Measurements from ENCODE around the gene SLC6A11.

SLC6A11 gene

GRCh38 chr3:10928407-10928960 lies 112.5 kb downstream of the SLC6A11 start:
- no peak for DNase-seq (ENCODE audit: low read depth in 1 of 2, low spot score in 1 of 2)

GRCh38 chr3:10928961-10929471 lies 113.0 kb downstream of the SLC6A11 start:
- no peak for DNase-seq (ENCODE audit: low read depth in 1 of 2, low spot score in 1 of 2)

GRCh38 chr3:10929978-10930665 lies 114.1 kb downstream of the SLC6A11 start:
- DNase-seq (ENCODE audit: low read depth in 1 of 2, low spot score in 1 of 2), result no peak

DNA sequence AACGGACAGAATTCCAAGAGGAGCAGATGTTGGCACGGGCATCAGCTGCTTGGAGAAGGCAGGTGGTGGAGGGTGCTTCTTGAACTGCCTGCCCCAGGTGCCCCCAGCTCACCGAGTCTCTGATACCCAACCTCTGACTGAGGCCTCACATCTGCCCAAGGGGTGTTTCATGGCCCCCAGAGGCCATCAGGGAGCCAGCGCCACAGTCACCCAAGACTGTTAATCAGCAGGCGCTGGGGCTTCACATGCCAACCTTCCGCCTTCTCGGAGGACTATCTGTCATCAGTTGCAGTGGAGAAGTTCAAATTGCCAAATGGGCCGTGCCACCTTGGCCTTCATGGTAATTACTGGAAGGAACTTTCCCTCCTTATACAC lies 114.6 kb downstream of the SLC6A11 start:
- no peak for DNase-seq (ENCODE audit: low read depth in 1 of 2, low spot score in 1 of 2)

DNA sequence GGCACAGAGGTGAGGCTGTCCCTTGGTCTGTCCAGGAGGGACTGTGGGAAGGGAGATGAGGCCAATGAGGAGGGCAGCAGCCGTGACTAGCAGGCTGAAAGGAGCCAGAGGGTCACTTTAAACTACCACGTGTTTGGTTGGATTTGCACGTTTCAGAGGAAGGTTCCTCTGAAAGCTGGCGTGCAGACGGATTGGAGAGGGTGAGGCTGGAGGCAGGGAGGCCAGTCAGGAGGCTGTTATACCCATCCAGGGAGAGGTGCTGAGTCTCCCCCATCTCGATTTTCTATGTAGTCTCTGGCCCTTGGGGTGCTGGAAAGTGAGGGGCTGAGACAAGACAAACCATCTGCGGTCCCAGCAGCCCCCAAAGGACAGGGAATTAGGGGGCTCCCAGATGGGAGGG lies 116.6 kb downstream of the SLC6A11 start:
- no peak for DNase-seq (ENCODE audit: low read depth in 1 of 2, low spot score in 1 of 2)

GRCh38 chr3:10933021-10933420 lies 117.0 kb downstream of the SLC6A11 start:
- no peak for DNase-seq (ENCODE audit: low read depth in 1 of 2, low spot score in 1 of 2)

GRCh38 chr3:10933470-10933804 lies 117.4 kb downstream of the SLC6A11 start:
- DNase-seq (ENCODE audit: low read depth in 1 of 2, low spot score in 1 of 2), result no peak

DNA sequence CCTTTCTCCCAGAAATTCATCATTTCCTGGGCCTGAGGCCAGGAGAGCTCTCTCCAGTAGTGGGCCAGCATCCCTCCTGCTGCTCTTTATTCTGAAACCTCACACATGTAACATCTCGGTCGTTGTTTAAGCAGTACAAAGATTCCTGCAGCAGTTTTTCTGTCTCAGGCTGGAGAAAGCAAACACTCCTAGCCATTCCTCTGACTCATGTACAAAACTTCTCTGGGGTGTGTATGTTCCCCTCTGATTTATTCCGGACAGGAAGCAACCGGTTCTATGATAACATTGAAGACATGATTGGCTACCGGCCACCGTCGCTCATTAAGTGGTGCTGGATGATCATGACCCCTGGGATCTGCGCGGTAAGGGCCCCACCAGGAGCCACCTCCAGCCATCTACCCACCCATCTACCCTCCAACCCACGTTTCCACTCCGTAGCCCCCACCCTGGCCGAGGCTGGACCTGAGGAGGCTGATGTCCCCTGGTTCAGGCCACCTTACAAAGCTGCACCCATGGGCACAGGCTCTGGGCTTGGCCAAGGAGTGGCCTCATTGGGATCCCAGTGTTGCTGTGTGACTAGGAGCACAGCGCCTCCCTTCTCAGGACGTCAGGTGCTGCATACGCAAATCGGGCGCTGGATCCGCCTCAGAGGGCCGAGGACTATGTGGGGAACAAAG lies 117.9 kb downstream of the SLC6A11 start:
- DNase-seq (ENCODE audit: low read depth in 1 of 2, low spot score in 1 of 2), result no peak

DNA sequence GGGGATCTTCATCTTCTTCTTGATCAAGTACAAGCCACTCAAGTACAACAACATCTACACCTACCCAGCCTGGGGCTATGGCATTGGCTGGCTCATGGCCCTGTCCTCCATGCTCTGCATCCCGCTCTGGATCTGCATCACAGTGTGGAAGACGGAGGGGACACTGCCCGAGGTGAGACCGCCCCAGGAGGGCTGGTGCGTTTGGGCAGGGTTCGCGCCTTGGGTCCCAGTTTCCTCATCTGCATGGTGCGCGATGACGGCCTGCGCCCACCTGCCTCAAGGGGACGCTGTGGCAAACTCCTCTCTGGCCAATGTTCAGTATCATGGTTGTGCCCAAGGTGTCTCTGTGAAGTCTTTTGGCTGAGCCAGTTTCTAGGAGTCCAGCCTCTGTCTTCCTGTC lies 119.0 kb downstream of the SLC6A11 start:
- DNase-seq (ENCODE audit: low read depth in 1 of 2, low spot score in 1 of 2), result no peak

DNA sequence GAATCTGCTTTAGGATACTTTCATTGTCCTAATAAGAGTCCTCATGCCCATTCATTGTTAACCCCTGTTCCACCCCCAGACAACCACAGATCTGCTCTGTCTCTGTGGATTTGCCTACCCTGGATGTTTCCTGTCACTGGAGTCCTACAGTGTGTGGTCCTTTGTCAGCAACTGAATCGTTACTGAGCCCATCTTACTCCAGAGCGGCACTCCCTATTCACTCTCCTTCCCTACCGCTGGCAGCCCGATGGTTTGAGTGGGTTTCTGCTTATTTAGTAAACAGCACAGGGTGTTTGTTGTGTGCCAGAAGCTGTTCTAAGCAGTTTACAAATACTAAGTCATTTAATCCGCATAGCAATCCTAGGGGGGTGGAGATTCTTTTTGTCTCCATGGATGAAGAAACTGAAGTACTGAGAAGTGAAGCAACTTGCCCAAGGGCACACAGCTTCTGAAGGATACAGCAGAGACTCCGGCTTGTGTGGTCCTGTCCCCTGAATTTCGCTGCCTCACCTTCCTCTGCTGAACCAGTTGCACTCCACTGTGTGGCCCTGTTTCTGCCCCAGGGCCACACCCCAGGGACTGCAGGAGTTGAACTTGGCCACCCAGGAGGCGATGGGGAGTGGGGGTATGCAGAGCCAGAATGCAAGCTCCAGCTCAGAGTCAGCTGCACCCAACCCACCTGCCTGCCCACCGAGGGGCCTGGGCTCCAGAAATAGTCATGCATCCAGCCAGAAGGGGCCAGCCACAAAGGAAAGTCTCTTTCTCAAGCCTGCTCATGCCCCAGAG lies 120.0 kb downstream of the SLC6A11 start:
- no peak for DNase-seq (ENCODE audit: low read depth in 1 of 2, low spot score in 1 of 2)

GRCh38 chr3:10936686-10937085 lies 120.7 kb downstream of the SLC6A11 start:
- DNase-seq (ENCODE audit: low read depth in 1 of 2, low spot score in 1 of 2), result no peak

- no peak for DNase-seq (ENCODE audit: low read depth in 1 of 2, low spot score in 1 of 2)
Observed at GRCh38 chr3:10937141-10937825, 121.3 kb downstream of the SLC6A11 start.

GRCh38 chr3:10939556-10939955 lies 123.5 kb downstream of the SLC6A11 start:
- DNase-seq (ENCODE audit: low read depth in 1 of 2, low spot score in 1 of 2), result no peak

DNA sequence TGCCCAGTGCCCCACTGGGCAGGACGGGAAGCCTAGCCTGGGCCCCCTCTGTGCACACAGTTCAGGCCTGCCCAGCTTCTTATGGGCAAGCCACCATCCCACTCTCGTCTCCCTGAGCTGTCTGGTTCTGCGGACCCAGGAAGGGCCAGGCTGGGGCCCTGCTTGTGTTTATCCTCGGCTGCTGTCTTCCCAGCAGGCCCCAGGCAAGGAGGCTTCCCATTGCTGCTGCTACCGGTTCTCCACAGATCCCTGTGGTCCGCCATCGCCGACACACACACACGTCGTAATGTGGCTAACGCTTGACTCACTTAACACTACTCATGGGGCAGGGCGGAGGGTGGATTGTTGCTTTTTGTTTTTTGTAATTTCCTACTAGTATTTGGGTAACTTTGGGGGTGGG lies 124.1 kb downstream of the SLC6A11 start:
- no peak for DNase-seq (ENCODE audit: low read depth in 1 of 2, low spot score in 1 of 2)

GRCh38 chr3:10941972-10942371 lies 125.9 kb downstream of the SLC6A11 start:
- DNase-seq (ENCODE audit: low read depth in 1 of 2, low spot score in 1 of 2), result no peak

DNA sequence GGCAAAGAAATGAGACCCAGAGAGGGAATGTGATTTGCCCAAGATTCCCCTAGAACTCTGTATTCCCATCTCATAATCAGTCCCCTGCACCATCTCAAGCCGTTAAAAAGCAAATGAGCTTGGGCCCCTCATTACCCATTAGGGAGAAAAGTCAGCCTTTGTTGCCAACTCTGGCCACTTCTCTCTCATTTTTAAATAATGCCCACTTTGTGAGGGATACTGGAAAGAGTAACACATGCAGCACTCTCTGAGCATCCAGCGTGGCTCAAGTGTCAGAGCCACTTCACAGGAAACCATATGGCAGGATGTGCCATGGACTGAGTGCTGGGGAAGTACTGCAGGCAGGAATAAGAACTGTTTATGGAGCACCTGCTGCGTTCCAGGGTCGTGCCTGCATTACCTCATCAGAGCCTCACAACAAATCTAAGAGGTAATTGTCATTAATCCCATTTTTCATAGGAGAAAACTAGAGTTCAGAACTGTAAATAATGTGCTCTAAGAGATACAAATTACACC lies 126.7 kb downstream of the SLC6A11 start:
- DNase-seq (ENCODE audit: low read depth in 1 of 2, low spot score in 1 of 2), result no peak

DNA sequence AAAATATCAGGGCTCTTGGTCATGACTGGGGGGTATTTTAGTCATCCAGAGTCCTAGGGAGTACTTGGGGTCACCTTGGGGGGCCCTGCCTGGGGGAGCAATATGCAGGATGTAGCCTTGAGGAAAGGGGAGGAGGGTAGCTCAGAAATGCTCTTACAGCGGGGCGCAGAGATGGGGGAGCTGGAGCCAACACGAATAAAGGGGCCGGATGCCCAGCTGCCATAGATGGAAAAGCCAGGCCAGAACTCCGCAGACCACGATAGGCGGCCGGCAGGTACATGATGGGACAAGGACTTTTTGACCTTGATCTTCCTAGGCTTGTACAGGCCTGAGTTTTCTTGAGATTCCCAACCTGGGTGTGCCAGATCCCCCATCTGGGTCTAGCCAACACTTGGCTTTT lies 128.8 kb downstream of the SLC6A11 start:
- DNase-seq (ENCODE audit: low read depth in 1 of 2, low spot score in 1 of 2), result no peak

DNA sequence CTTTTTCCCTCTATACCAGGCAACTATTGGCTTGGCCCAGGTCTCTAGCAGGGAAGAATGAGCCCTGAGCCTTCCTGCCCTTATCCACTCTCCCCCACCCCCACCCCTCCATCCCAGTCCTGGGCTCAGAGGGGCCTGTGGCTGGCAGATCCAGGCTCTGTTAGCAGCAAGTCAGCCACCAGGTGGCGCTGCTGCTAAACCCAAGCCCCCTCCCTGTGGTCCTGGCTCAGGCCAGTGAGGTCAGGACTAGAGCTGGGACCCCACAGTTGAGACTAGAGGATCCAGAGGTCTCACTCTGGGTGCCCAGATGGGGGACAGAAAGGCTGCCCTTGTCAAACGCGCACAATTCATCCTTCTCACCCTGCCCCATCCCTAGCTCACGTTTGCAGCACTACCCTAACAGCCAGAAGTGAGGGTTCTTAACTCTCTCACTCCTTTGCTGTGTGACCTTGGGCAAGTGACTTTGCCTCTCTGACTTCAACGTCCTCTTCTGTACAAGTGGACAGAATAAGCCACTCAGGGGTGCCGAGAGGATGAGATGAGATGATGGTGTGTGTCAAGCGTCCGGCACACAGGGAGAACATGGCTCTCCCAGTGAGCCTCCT lies 129.8 kb downstream of the SLC6A11 start:
- DNase-seq (ENCODE audit: low read depth in 1 of 2, low spot score in 1 of 2), result peak in 1 of 2 donors; percentile 30

DNA sequence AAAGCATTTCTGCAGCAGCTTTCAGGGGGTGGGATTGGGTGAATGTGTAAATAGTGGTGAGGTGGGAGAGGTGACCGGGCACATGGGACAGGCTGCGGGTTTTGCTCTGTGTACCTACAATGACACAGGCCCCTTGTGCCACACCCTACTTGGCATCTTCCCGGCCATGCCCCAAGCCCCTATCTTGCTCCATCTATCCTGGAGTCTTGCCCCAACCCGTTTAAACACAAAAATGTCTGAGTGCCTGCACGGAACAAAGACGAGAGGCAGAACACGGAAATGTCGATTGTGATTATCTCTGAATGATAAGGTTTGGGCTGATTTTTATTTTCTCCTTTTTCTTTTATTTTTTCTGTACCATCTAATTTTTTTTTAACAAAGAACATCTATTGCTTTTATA lies 130.5 kb downstream of the SLC6A11 start:
- no peak for DNase-seq (ENCODE audit: low read depth in 1 of 2, low spot score in 1 of 2)

GRCh38 chr3:10948326-10948725 lies 132.3 kb downstream of the SLC6A11 start:
- no peak for DNase-seq (ENCODE audit: low read depth in 1 of 2, low spot score in 1 of 2)

- DNase-seq (ENCODE audit: low read depth in 1 of 2, low spot score in 1 of 2), result no peak
Observed at GRCh38 chr3:10949197-10949596, 133.2 kb downstream of the SLC6A11 start.

All from stimulated activated CD4-positive, alpha-beta T cell treated with anti-CD3 and anti-CD28 coated beads, Interleukin-15, amount 100 ng/mL, for 1 hour (primary cell).